B cell (primary cell): ENCODE measurements around the gene EYS. TPM values are rescaled to one million over a fixed set of nuclear protein-coding genes. Genes with fewer than 3 reads are reported as not detected.

ENCODE experiments used
- ATAC-seq: fragments of 200-7000 bp; cut with Tn5 transposase; one replicate; pipeline ENCODE4 v1.10.0; 2021; ENCODE audit warnings: low read depth, mild to moderate bottlenecking, moderate number of reproducible peaks, moderate library complexity
- CTCF ChIA-PET: fragments of 350-600 bp; sonication (Branson Sonifier 250); formaldehyde crosslinking; loops from one replicate; lab custom pipeline; 2021; ENCODE audit warnings: antibody characterized with exemption, inconsistent platforms; lab: Charles Lee
- POLR2A ChIA-PET: fragments of 350-600 bp; sonication (Branson Sonifier 250); formaldehyde crosslinking; loops from one replicate; lab custom pipeline; 2021; ENCODE audit warnings: antibody characterized with exemption; lab: Charles Lee
- DNase-seq: peaks from one replicate; pipeline ENCODE4 v3.0.0; 2013
- H2AFZ ChIP-seq: 2 replicates; pipeline ENCODE4 v1.6.1; 2012; ENCODE audit warnings: mild to moderate bottlenecking, low read depth, low read length; ENCODE audit not compliant: insufficient read depth, poor library complexity, severe bottlenecking
- H3K27ac ChIP-seq, 2 donors: 1 replicate in 1 of 2; 2 replicates in 1 of 2; pipeline ENCODE4 v1.5.1; 2012 to 2013; ENCODE audit warnings: low read length in 2 of 2, mild to moderate bottlenecking in 2 of 2, moderate library complexity in 1 of 2
- H3K27me3 ChIP-seq, 4 experiments: fragments of 200-600 bp in 1 of 4; sonication (generic) in 1 of 4; replicated peaks in 1 of 4; 1 replicate in 2 of 4; 2 replicates in 2 of 4; pipeline versions ENCODE4 v1.6.1 to v1.7.0; 2013 to 2016; ENCODE audit warnings: low read length in 3 of 4, mild to moderate bottlenecking in 2 of 4, mixed read lengths in 1 of 4, moderate library complexity in 1 of 4; ENCODE audit not compliant: insufficient read depth in 4 of 4, control insufficient read depth in 3 of 4; ENCODE audit errors: control extremely low read depth in 1 of 4
- H3K36me3 ChIP-seq, 2 experiments: replicated peaks in 1 of 2; 1 replicate in 1 of 2; 2 replicates in 1 of 2; pipeline versions ENCODE4 v1.6.1 to v1.7.1; 2013; ENCODE audit warnings: low read length in 1 of 2; ENCODE audit not compliant: insufficient read depth in 2 of 2, control insufficient read depth in 1 of 2; ENCODE audit errors: control extremely low read depth in 1 of 2, extremely low read depth in 1 of 2
- H3K4me1 ChIP-seq, 2 donors: fragments of 200-600 bp in 1 of 2; sonication (generic) in 1 of 2; 1 replicate in 1 of 2; 2 replicates in 1 of 2; pipeline versions ENCODE4 v1.5.1 to v1.6.1; 2013 to 2017; ENCODE audit warnings: low read length in 2 of 2; ENCODE audit not compliant: control insufficient read depth in 2 of 2, insufficient read depth in 2 of 2
- H3K4me2 ChIP-seq: replicated peaks from 2 replicates; pipeline ENCODE3; 2012; ENCODE audit warnings: mild to moderate bottlenecking, low read depth, low read length; ENCODE audit not compliant: poor library complexity, severe bottlenecking
- H3K4me3 ChIP-seq, 5 experiments: fragments of 200-600 bp in 1 of 5; sonication (generic) in 1 of 5; 1 replicate in 3 of 5; 2 replicates in 2 of 5; pipeline versions ENCODE4 v1.5.1 to v1.7.0; 2011 to 2016; ENCODE audit warnings: low read length in 4 of 5, mild to moderate bottlenecking in 4 of 5, low read depth in 2 of 5, control low read depth in 1 of 5, moderate library complexity in 1 of 5; ENCODE audit not compliant: insufficient read depth in 1 of 5; ENCODE audit errors: control extremely low read depth in 1 of 5, extremely low read depth in 1 of 5
- H3K79me2 ChIP-seq: fragments of 200-600 bp; sonication (generic); one replicate; pipeline ENCODE4 v1.6.0; 2016; ENCODE audit warnings: low read length; ENCODE audit not compliant: control insufficient read depth, insufficient read depth
- H3K9ac ChIP-seq: fragments of 200-600 bp; sonication (generic); 2 replicates; pipeline ENCODE4 v1.6.1; 2017; ENCODE audit warnings: mild to moderate bottlenecking, low read length, moderate library complexity
- H3K9me3 ChIP-seq, 3 donors: one replicate each; pipeline versions ENCODE4 v1.6.1 to v1.7.1; 2013; ENCODE audit warnings: low read length in 2 of 3; ENCODE audit not compliant: control insufficient read depth in 2 of 3, insufficient read depth in 1 of 3; ENCODE audit errors: control extremely low read depth in 1 of 3
- H4K20me1 ChIP-seq: 2 replicates; pipeline ENCODE4 v1.6.0; 2012; ENCODE audit warnings: mild to moderate bottlenecking, low read length; ENCODE audit not compliant: insufficient read depth, control insufficient read depth, poor library complexity, severe bottlenecking
- H3K27ac Mint-ChIP-seq: one replicate; pipeline ENCODE4 v1.8.0; 2021; ENCODE audit warnings: mixed read lengths
- H3K27me3 Mint-ChIP-seq: one replicate; pipeline ENCODE4 v1.8.0; 2021; ENCODE audit warnings: mixed read lengths
- H3K4me1 Mint-ChIP-seq: one replicate; pipeline ENCODE4 v1.8.0; 2021; ENCODE audit warnings: mixed read lengths
- H3K4me3 Mint-ChIP-seq: one replicate; pipeline ENCODE4 v1.8.0; 2021; ENCODE audit warnings: mixed read lengths
- H3K9me3 Mint-ChIP-seq: one replicate; pipeline ENCODE4 v1.8.0; 2022; ENCODE audit warnings: mixed read lengths; ENCODE audit not compliant: insufficient read depth
- CTCF ChIP-seq: fragments of 200-600 bp; IDR thresholded peaks from one replicate; pipeline ENCODE4 v1.8.0; 2022; ENCODE audit warnings: antibody characterized with exemption, mild to moderate bottlenecking
- EZH2 ChIP-seq: IDR thresholded peaks from 2 replicates; pipeline ENCODE4 v1.6.1; 2012; ENCODE audit warnings: borderline replicate concordance, low read depth, mild to moderate bottlenecking, moderate library complexity, low read length; ENCODE audit not compliant: insufficient read depth, poor library complexity, severe bottlenecking
- WGBS: methylation state at CpG from one replicate; pipeline ENCODE4 v1.1.5; 2013; ENCODE audit warnings: missing lambda C conversion rate; ENCODE audit not compliant: insufficient coverage; 5-methylcytosine and 5-hydroxymethylcytosine counted together
- intact Hi-C: fragments of 100-400 bp; cut with micrococcal nuclease; formaldehyde crosslinking; loops from one replicate; pipeline ENCODE4 v1.10.0; 2022
- polyA plus RNA-seq: library from polyadenylated mRNA; depleted of rRNA; stranded (reverse); fragments of >200 nt; gene quantifications from 2 replicates; pipeline ENCODE4 v1.2.3, GENCODE V29; 2012
- total RNA-seq, 2 donors: library from RNA; stranded (reverse); fragments of 120-200 nt in 1 of 2; gene quantifications; 1 replicate in 1 of 2; 2 replicates in 1 of 2; pipeline versions ENCODE4 v1.2.3 to v1.2.4, GENCODE V29; 2013 to 2022

EYS gene
- total and polyA plus RNA-seq, 2 donors (not counting 1 experiment from before 2014, with no cell fraction given), result not detected

GRCh38 chr6:64847396-64847795, 859.6 kb downstream of the EYS start:
- Histone ChIP-seq H3K79me2 (no peaks in the 10 kb centered on the region), H2AFZ (no peak overlapping the region), H4K20me1 (no peaks in the 10 kb centered on the region), H3K4me3 (no peak overlapping the region), H3K9ac (no peak overlapping the region), H3K4me2 (no peak overlapping the region), H3K4me1 (no peaks in the 10 kb centered on the region), H3K36me3 (no peaks in the 10 kb centered on the region), H3K27ac (no peak overlapping the region), H3K27me3 (no peaks in the 10 kb centered on the region), H3K9me3 (no peaks in the 10 kb centered on the region)
- no peak for ATAC-seq
- intact Hi-C loops, result no loop called here
- H3K9me3 Mint-ChIP-seq, result peaks cover 3% of the 10 kb centered on the region
- H3K4me3 Mint-ChIP-seq, result no peak overlapping the region
- no peaks in the 10 kb centered on the region for H3K27me3 Mint-ChIP-seq
- WGBS, result 63% methylated on average over 1 of the region's 1 CpG
- H3K4me1 Mint-ChIP-seq, result no peaks in the 10 kb centered on the region
- POLR2A ChIA-PET, result no interaction called here
- CTCF ChIA-PET, result no interaction called here
- TF ChIP-seq EZH2 (no peak), CTCF (no peak)
- no peak overlapping the region for H3K27ac Mint-ChIP-seq
- DNase-seq, result no peak

- ATAC-seq (no peak), DNase-seq (no peak)
- no peak overlapping the region for H2AFZ ChIP-seq
- no peaks in the 10 kb centered on the region for H3K9me3 ChIP-seq
- H3K27ac Mint-ChIP-seq, result no peak overlapping the region
- H3K4me3 ChIP-seq, result no peak overlapping the region
- ChIA-PET POLR2A (no interaction called here), CTCF (no interaction called here)
- H3K4me1 ChIP-seq, result no peaks in the 10 kb centered on the region
- no peaks in the 10 kb centered on the region for H3K4me1 Mint-ChIP-seq
- H3K4me2 ChIP-seq, result no peak overlapping the region
- intact Hi-C loops, result no loop called here
- no peak overlapping the region for H3K27ac ChIP-seq
- H3K27me3 ChIP-seq, result no peaks in the 10 kb centered on the region
- no peaks in the 10 kb centered on the region for H4K20me1 ChIP-seq
- no peak for TF ChIP-seq CTCF
- TF ChIP-seq EZH2, result no peak
- no peaks in the 10 kb centered on the region for H3K79me2 ChIP-seq
- H3K9ac ChIP-seq, result no peak overlapping the region
- no peaks in the 10 kb centered on the region for H3K27me3 Mint-ChIP-seq
- H3K4me3 Mint-ChIP-seq, result no peak overlapping the region
- peaks cover 3% of the 10 kb centered on the region for H3K9me3 Mint-ChIP-seq
- no peaks in the 10 kb centered on the region for H3K36me3 ChIP-seq
These were observed 868.3 kb downstream of the EYS start for GRCh38 chr6:64838726-64839125.
